Memory B cell (primary cell): ENCODE measurements around the gene METTL25.

Experiments
- ATAC-seq: fragments of 150-1000 bp; cut with Tn5 transposase; 2 replicates; pipeline ENCODE4 v1.10.0; 2021; ENCODE audit warnings: low read depth, mild to moderate bottlenecking, moderate library complexity
- DNase-seq, 2 donors: peaks; one replicate each; pipeline ENCODE4 v3.0.0; 2022; ENCODE audit warnings: low spot score in 2 of 2
- H3K27ac Mint-ChIP-seq: one replicate; pipeline ENCODE4 v1.8.0; 2022; ENCODE audit warnings: mild to moderate bottlenecking, moderate library complexity, mixed read lengths
- H3K27me3 Mint-ChIP-seq: one replicate; pipeline ENCODE4 v1.8.0; 2022; ENCODE audit warnings: mixed read lengths
- H3K36me3 Mint-ChIP-seq: one replicate; pipeline ENCODE4 v1.8.0; 2022; ENCODE audit warnings: mild to moderate bottlenecking, mixed read lengths
- H3K4me1 Mint-ChIP-seq: one replicate; pipeline ENCODE4 v1.8.0; 2022; ENCODE audit warnings: mixed read lengths
- H3K4me3 Mint-ChIP-seq: one replicate; pipeline ENCODE4 v1.8.0; 2022; ENCODE audit warnings: mild to moderate bottlenecking, moderate library complexity, mixed read lengths
- H3K9me3 Mint-ChIP-seq: one replicate; pipeline ENCODE4 v1.8.0; 2022; ENCODE audit warnings: mixed read lengths

METTL25 gene

DNA sequence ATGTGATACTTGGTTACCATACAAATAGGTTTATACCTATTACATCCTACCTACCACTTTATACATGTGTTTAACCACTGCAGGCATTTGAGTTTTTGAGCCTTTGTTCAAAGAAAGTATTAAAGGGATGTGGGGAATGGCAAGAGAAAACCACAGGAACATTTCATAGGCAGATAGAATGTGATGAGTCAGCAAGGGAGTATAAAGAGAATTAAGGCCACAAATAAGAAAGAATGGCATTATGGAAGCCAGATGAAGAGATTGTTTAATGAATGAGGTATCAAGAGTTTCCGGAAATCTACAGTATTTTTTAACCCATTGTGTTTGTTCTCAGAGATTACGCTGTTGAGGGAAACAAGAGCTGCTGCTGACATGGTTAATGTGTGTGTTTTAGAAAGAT is 66.9 kb downstream of the METTL25 start:
- Mint-ChIP-seq H3K9me3 (peaks cover 1% of the 10 kb centered on the region), H3K4me1 (peaks cover 2% of the 10 kb centered on the region), H3K27me3 (no peaks in the 10 kb centered on the region), H3K27ac (no peak overlapping the region), H3K4me3 (no peak overlapping the region), H3K36me3 (peaks cover 4% of the 10 kb centered on the region)
- ATAC-seq (no peak), DNase-seq (no peak)

DNA sequence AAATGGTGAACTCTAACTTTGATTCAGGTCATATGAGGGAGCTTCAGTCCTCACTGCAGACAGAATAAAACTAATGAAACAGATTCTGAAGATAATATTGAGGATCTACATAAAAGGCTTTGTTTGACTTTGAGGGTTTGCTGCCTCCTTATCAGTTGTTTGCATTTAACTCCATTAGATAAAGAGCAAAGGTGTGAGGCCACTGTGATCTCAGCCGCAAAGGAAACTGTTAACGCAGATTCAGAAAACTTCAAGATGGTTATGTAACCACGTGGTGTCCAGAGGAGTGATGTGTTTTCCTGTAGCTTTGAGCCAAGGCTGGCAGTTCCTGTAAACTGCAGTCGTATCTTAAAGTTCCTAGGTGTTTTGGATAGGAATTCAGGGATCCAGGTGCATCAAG is 67.8 kb downstream of the METTL25 start:
- H3K27me3 Mint-ChIP-seq = no peaks in the 10 kb centered on the region
- H3K9me3 Mint-ChIP-seq = no peaks in the 10 kb centered on the region
- H3K36me3 Mint-ChIP-seq = peaks cover 3% of the 10 kb centered on the region
- no peak overlapping the region for H3K4me3 Mint-ChIP-seq
- H3K27ac Mint-ChIP-seq = no peak overlapping the region
- peaks cover 2% of the 10 kb centered on the region for H3K4me1 Mint-ChIP-seq
- DNase-seq (no peak), ATAC-seq (no peak)

DNA sequence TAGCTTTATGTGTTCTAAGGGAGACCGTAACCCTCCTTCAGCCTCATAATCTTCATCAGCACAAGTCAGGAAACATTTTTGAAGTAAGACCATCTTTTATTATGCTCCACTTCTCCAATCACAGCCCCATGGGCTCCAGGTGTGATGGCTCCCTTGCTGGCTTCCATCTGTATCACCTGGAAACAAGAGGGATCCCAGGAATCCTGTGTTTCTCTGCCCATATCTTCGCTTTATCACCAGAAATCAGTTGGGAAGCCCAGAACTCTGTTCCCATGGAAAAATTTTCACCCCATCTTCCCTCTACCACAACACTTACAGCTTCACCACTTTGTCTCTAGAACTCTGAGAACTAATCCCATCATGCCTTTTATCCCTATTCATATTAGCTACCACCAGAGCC is 68.3 kb downstream of the METTL25 start:
- Mint-ChIP-seq H3K27ac (no peak overlapping the region), H3K36me3 (peaks cover 3% of the 10 kb centered on the region), H3K4me3 (no peak overlapping the region), H3K4me1 (peaks cover 2% of the 10 kb centered on the region), H3K27me3 (no peaks in the 10 kb centered on the region), H3K9me3 (no peaks in the 10 kb centered on the region)
- DNase-seq (no peak), ATAC-seq (no peak)

DNA sequence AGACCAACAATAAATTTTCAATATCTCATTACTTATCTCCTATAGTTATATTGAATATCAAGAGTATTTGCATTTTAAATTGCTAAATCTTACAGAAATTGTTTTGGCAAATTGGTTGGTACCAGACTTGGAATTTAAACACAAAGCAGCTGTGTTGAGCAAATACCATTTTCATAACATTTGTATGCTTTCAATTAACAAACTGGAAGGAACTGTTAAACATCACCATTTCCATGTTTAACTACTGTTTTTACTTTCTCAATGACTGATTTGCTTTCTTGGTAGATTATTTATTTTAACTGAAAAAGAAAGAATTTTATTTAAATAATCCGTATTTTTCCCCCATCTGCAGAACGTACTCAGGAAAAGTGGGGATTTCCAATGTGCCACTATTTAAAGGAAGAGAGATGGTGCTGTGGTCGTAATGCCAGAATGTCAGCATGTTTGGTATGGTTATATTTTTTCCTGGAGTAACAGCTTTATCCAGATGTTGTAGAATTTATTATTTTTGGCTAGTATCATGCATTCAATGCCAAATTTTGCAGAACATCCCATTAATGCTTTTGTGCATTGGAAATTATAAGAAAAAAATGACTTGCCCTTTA is 72.3 kb downstream of the METTL25 start:
- Mint-ChIP-seq H3K4me3 (no peak overlapping the region), H3K4me1 (peaks cover 2% of the 10 kb centered on the region), H3K27me3 (no peaks in the 10 kb centered on the region), H3K36me3 (peaks cover 9% of the 10 kb centered on the region), H3K9me3 (no peaks in the 10 kb centered on the region), H3K27ac (no peak overlapping the region)
- ATAC-seq = no peak
- no peak for DNase-seq

DNA sequence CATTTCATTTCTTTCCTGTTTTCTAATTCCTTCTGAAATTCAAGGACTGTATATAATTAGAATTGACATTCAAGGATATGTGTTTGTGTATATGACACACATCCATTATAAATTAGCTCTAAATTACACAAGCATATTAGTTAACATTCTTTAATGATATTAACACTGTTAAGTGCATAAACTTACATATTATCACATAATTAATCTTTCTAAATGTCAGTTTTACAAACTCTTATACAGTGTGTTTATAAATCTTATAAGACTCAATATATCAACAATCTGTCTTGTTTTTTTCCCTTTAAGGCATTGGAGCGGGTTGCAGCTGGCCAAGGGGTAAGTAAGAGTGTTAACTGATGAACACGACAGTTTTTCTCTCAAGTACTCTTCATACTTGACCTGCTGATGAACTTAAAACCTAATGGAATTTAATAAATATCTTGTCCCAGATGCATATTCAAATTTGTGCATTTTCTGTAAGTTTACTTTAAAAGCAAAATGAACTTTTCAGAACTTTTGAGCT is 76.1 kb downstream of the METTL25 start:
- no peak overlapping the region for H3K27ac Mint-ChIP-seq
- no peaks in the 10 kb centered on the region for H3K4me1 Mint-ChIP-seq
- ATAC-seq (no peak), DNase-seq (no peak)
- H3K9me3 Mint-ChIP-seq = no peaks in the 10 kb centered on the region
- peaks cover 15% of the 10 kb centered on the region for H3K36me3 Mint-ChIP-seq
- no peaks in the 10 kb centered on the region for H3K27me3 Mint-ChIP-seq
- no peak overlapping the region for H3K4me3 Mint-ChIP-seq

DNA sequence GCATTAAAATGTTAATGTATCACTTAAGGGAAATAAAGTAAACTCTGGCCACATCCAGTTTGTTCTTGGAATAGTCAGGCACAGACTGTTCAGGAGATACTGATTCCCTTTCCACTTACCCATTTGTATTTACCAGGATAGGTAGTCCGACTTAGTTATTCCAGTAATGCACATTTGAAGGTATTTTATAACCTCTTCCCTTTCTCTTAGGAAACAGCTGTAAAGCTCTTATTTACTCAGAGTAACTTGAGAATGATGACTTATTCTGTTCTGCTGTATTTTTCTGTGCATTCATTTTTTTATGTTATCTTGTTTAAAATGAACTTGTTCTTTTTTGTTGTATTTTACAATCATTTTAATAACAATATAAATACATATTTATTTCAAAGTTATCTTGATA is 78.0 kb downstream of the METTL25 start:
- Mint-ChIP-seq H3K4me3 (no peak overlapping the region), H3K27me3 (no peaks in the 10 kb centered on the region), H3K9me3 (no peaks in the 10 kb centered on the region), H3K27ac (no peak overlapping the region), H3K4me1 (no peaks in the 10 kb centered on the region), H3K36me3 (peaks cover 24% of the 10 kb centered on the region)
- no peak for DNase-seq
- ATAC-seq = no peak

DNA sequence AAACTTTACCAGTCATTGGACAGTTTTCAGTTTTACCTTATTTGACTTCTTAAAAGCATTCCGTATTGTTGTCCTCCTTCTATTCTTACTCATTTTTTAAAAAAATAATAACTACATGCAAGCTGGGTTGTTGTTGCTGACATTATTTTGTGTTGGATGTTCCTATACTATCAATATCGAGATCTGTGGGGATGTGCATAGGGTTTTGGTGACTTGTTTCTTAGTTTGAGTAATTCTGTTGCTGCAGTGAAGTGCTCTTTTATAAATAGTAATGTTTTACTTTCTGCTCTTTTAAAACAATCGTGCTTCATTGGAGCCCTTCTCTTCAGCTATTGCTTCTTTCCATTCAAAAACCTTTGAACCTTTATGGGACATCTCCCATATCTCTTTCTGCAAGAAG is 79.4 kb downstream of the METTL25 start:
- no peak for ATAC-seq
- Mint-ChIP-seq H3K36me3 (peaks cover 31% of the 10 kb centered on the region), H3K4me1 (no peaks in the 10 kb centered on the region), H3K27ac (no peak overlapping the region), H3K9me3 (peaks cover under 1% of the 10 kb centered on the region), H3K27me3 (no peaks in the 10 kb centered on the region), H3K4me3 (no peak overlapping the region)
- no peak for DNase-seq

DNA sequence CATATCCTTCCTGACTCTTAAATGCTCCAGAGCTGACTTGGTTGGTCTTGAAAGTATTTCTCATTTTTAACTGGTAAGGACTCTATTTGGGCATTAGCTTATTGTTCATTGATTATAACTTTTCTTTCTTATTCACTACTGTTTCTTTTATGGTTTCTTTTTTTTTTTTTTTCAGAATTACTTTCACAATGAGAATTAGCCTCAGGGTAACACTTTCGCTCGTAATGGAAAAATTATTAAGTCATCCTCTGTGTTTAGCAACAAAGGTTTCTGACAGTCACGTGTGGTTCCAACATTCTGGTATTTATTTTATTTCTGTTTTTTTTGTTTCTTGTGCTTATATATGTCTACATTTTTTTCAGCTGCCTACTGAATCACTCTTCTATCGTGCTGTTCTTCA is 80.0 kb downstream of the METTL25 start:
- H3K27me3 Mint-ChIP-seq = no peaks in the 10 kb centered on the region
- H3K9me3 Mint-ChIP-seq = peaks cover 4% of the 10 kb centered on the region
- H3K36me3 Mint-ChIP-seq = peaks cover 36% of the 10 kb centered on the region
- ATAC-seq (no peak), DNase-seq (no peak)
- no peak overlapping the region for H3K27ac Mint-ChIP-seq
- no peaks in the 10 kb centered on the region for H3K4me1 Mint-ChIP-seq
- no peak overlapping the region for H3K4me3 Mint-ChIP-seq

DNA sequence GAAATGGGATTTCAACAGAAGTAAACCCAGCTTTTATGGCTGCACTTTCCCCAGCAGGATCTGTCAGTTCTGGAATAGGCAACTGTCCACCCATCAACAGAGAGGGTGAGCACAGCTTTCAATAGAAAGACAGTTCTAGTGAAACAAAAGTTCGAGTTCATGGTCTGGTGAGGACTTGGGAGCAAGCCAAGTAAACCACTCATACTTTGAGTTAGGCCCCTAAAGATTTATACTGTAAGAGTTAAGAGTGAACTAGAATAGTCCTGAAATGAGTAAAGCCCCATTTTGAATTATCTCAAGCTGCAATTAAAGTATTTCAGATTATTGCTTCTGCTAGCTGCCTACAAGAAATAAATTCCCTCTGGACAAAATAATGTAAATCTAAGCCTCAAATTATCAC is 82.6 kb downstream of the METTL25 start:
- H3K36me3 Mint-ChIP-seq = peaks cover 35% of the 10 kb centered on the region
- ATAC-seq = no peak
- no peaks in the 10 kb centered on the region for H3K4me1 Mint-ChIP-seq
- DNase-seq = no peak
- H3K27me3 Mint-ChIP-seq = no peaks in the 10 kb centered on the region
- H3K4me3 Mint-ChIP-seq = no peak overlapping the region
- peaks cover 4% of the 10 kb centered on the region for H3K9me3 Mint-ChIP-seq
- H3K27ac Mint-ChIP-seq = no peak overlapping the region

DNA sequence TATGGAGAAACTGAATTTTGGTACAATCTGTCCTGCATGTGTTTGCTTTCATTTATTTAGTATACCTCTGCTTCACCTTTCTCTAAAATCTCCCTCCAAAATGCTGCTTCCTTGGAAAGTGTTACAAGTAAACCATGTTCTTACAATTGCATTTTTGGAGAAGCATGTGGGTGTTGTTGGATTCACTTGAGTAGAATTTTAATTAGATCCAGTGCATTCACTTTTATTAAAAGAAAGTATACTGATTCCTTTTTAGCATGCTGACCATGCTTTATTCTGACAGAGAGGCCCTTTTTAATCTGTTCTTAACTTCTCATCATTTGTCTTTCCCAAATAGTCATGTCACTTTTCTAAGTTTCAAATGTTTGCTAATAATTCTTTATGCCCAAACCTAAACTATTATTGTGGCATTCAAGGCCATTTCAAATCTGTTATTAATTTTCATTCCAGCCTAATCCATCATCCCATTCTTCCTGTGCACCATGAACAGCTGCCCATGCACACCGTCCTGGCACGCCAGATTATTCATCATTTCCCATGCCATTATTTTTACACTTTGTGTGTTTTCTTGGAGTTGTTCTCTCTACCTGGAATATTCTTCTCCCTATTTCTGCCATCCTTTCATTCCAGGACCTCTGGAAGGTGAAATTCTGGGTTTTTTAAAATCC is 90.7 kb downstream of the METTL25 start:
- Mint-ChIP-seq H3K4me3 (no peak overlapping the region), H3K27ac (no peak overlapping the region)
- no peak for ATAC-seq

DNA sequence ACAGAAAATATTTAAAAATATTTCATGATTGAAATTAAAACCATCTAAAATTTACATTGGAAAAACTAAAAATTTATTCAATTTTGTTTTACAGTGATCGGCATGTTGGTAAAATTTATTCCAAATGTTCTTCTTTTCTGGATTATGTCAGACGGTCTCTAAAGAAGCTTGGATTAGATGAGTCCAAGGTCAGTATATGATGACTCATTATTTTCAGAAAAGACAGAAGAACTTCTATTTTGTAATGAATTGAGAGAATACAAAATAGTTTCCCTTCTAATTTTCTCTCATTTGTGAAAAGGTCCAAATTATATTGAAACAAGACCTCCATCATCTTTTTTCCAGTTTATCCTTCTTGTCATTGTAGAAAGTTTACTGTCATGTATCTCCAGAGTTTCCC is 98.3 kb downstream of the METTL25 start:
- peaks cover 25% of the 10 kb centered on the region for H3K36me3 Mint-ChIP-seq
- ATAC-seq = no peak
- H3K9me3 Mint-ChIP-seq = no peaks in the 10 kb centered on the region
- H3K4me1 Mint-ChIP-seq = no peaks in the 10 kb centered on the region
- no peak overlapping the region for H3K4me3 Mint-ChIP-seq
- no peak overlapping the region for H3K27ac Mint-ChIP-seq
- no peaks in the 10 kb centered on the region for H3K27me3 Mint-ChIP-seq
- no peak for DNase-seq

More for the DNA sequence above, 90.7 kb downstream of the METTL25 start:
- Mint-ChIP-seq H3K27me3 (no peaks in the 10 kb centered on the region), H3K9me3 (no peaks in the 10 kb centered on the region), H3K4me1 (no peaks in the 10 kb centered on the region), H3K36me3 (peaks cover 2% of the 10 kb centered on the region)
- no peak for DNase-seq

DNA sequence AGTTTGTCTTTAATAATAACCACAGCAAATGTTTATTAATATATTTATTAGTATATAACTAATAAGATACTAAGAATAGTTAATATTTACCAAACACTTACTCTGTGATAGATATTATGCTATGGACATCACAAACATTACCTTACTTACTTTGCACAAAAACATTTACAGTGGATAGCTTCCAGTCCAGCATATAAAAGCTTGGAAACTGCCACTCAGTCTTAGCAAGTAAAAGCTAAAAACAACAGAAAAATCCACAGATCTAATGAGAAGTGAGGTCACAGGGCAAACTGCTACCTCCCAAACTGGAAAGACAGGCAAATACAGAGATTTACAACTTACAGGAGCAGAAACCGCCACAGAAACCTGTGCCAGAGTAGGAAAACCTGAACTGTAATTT is 99.8 kb downstream of the METTL25 start:
- no peak overlapping the region for H3K4me3 Mint-ChIP-seq
- no peaks in the 10 kb centered on the region for H3K9me3 Mint-ChIP-seq
- H3K36me3 Mint-ChIP-seq = peaks cover 27% of the 10 kb centered on the region
- H3K4me1 Mint-ChIP-seq = no peaks in the 10 kb centered on the region
- no peak for ATAC-seq
- DNase-seq = no peak
- H3K27me3 Mint-ChIP-seq = no peaks in the 10 kb centered on the region
- no peak overlapping the region for H3K27ac Mint-ChIP-seq

DNA sequence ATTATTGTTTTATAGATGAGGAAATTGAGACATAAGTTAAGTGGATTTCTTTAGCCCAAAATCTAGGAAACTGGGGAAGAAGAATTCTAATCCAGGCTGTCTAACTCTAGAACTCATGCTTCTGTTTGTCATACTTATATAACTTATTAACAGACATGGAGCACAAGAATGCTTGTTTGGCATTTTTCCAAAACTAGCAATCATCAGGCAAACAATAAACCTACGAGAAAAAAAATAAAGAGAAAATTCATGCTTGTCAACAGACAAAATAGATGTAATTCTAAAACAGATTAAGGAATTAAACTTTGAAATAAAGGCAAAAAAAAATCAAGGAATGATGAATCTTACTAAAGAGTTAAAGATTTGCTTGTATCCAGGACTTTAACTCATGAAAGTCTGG is 103.1 kb downstream of the METTL25 start:
- Mint-ChIP-seq H3K27me3 (no peaks in the 10 kb centered on the region), H3K4me1 (no peaks in the 10 kb centered on the region), H3K4me3 (no peak overlapping the region), H3K9me3 (no peaks in the 10 kb centered on the region), H3K36me3 (peaks cover 40% of the 10 kb centered on the region), H3K27ac (no peak overlapping the region)
- DNase-seq = no peak
- ATAC-seq = no peak

DNA sequence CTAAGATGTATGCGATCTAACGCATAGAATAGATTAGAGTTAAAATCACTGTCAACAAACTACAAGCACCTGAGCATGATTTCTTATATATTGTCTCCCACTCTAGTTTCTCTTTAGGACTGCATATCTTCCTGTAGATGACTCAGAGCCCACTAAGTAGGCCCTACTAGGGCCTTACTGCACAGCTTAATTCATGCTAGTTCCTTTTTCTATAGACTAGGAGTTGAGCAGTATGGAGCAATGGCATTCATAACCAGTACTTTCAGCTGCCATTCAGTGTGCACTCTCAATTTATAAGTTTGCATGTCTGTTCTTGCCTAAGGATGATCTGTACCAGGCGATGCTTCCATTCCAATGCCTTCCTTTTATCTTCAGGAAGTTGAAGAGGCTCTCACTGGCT is 103.5 kb downstream of the METTL25 start:
- Mint-ChIP-seq H3K4me1 (no peaks in the 10 kb centered on the region), H3K27ac (no peak overlapping the region), H3K9me3 (no peaks in the 10 kb centered on the region), H3K27me3 (no peaks in the 10 kb centered on the region), H3K36me3 (peaks cover 43% of the 10 kb centered on the region), H3K4me3 (no peak overlapping the region)
- DNase-seq (no peak), ATAC-seq (no peak)

DNA sequence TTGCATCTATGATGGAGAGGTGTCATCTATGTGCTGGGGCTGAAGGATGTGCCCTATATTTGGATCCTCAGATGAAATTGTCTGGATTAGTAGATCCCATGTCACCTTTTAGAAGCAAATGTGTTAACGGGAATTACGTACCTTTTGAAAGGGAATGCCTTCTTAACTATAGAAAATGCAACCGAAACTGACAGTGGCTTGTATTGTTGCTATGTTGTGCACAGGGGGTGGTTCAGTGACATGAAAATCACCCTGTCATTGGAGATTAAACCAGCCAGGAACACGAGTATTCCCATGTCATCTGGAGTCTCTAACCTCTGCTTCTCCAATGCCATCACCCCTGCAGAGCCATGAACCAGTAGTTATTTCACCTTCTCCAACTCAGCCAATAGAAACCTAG is 110.2 kb downstream of the METTL25 start:
- H3K27me3 Mint-ChIP-seq = no peaks in the 10 kb centered on the region
- no peak for DNase-seq
- H3K36me3 Mint-ChIP-seq = peaks cover 63% of the 10 kb centered on the region
- H3K9me3 Mint-ChIP-seq = peaks cover 9% of the 10 kb centered on the region
- ATAC-seq = no peak
- no peak overlapping the region for H3K27ac Mint-ChIP-seq
- no peaks in the 10 kb centered on the region for H3K4me1 Mint-ChIP-seq
- H3K4me3 Mint-ChIP-seq = no peak overlapping the region
